SH-SY5Y (cell line): ENCODE data around the gene RALGDS.

Experiments used
- GATA2 ChIP-seq: IDR thresholded peaks from 2 replicates; pipeline ENCODE4 v1.6.1; 2011; ENCODE audit warnings: mild to moderate bottlenecking, low read depth, low read length
- GATA3 ChIP-seq: IDR thresholded peaks from 2 replicates; pipeline ENCODE4 v1.6.1; 2011; ENCODE audit warnings: low read depth, mild to moderate bottlenecking, low read length, moderate library complexity

GRCh38 chr9:133063159-133063499 is 57.9 kb downstream of the RALGDS start:
- TF ChIP-seq GATA2 (no peak), GATA3 (no peak)
